ENCODE measurements around the gene IGSF22. TPM values are rescaled to one million over a fixed set of nuclear protein-coding genes. Genes with fewer than 3 reads are reported as not detected.

Gene IGSF22
- total RNA-seq, 1 experiment from 2014 or later: 0.52 TPM

DNA sequence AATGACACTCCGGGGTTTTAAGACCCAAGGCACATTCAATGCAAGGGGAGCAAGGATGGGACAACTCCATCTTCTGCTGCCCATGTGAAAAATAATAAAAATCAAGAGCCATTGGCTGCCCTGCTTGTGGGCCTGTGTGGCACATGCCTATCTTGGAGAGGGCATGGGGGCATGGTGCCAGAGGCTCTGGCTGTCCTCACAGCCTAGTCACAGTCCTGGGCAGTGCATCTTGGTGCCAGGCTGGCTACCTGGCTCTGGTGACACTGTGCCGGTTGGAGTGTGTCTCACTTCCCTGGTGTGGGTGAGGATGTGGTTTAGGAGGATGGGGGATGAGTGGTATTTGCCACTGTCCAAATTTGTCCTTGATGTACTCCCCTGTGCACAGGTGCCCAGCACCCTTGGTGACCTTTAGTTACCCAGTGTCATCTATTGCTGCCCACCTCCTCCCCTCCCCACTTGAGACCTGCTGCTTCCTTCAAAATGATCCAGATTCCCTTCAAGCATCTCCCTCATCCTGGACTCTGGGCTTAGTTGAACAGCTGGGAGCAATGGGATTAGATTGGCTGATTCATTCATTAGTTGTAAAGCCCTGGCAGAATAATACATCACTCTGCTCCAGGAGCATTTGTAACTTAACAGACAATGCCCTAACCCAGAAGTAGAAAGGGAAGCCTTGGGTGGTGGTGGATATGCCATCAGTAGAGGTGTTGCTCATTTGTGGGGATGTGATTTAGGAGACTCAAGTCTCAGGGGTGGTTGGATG, 22.8 kb downstream of the IGSF22 start:
- POLR2A ChIA-PET: no interaction called here
- H3K27ac Mint-ChIP-seq: no peak overlapping the region
- peaks cover 78% of the 10 kb centered on the region for H3K27me3 Mint-ChIP-seq (ENCODE audit: low read depth)
- TF ChIP-seq, protein P1, sequence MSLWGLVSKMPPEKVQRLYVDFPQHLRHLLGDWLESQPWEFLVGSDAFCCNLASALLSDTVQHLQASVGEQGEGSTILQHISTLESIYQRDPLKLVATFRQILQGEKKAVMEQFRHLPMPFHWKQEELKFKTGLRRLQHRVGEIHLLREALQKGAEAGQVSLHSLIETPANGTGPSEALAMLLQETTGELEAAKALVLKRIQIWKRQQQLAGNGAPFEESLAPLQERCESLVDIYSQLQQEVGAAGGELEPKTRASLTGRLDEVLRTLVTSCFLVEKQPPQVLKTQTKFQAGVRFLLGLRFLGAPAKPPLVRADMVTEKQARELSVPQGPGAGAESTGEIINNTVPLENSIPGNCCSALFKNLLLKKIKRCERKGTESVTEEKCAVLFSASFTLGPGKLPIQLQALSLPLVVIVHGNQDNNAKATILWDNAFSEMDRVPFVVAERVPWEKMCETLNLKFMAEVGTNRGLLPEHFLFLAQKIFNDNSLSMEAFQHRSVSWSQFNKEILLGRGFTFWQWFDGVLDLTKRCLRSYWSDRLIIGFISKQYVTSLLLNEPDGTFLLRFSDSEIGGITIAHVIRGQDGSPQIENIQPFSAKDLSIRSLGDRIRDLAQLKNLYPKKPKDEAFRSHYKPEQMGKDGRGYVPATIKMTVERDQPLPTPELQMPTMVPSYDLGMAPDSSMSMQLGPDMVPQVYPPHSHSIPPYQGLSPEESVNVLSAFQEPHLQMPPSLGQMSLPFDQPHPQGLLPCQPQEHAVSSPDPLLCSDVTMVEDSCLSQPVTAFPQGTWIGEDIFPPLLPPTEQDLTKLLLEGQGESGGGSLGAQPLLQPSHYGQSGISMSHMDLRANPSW (CRISPR knock-in tag; conservative IDR thresholded peaks at IDR 0.05; ENCODE audit: low read depth): no peak
- TF ChIP-seq OVOL2 (CRISPR knock-in tag; IDR thresholded peaks at IDR 0.05; ENCODE audit: borderline replicate concordance) (no peak), HMGA2 (CRISPR knock-in tag; IDR thresholded peaks at IDR 0.05) (no peak), ZNF671 (CRISPR knock-in tag; IDR thresholded peaks at IDR 0.05) (no peak), ZNF138 (CRISPR knock-in tag; conservative IDR thresholded peaks at IDR 0.05) (no peak), MYBL2 (CRISPR knock-in tag; IDR thresholded peaks at IDR 0.05) (no peak), IRF2 (CRISPR knock-in tag; IDR thresholded peaks at IDR 0.05; ENCODE audit: borderline replicate concordance, low read depth) (no peak)
- TF ChIP-seq, protein P2, sequence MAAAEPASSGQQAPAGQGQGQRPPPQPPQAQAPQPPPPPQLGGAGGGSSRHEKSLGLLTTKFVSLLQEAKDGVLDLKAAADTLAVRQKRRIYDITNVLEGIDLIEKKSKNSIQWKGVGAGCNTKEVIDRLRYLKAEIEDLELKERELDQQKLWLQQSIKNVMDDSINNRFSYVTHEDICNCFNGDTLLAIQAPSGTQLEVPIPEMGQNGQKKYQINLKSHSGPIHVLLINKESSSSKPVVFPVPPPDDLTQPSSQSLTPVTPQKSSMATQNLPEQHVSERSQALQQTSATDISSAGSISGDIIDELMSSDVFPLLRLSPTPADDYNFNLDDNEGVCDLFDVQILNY (CRISPR knock-in tag; IDR thresholded peaks at IDR 0.05): no peak
- TF ChIP-seq, protein P3, sequence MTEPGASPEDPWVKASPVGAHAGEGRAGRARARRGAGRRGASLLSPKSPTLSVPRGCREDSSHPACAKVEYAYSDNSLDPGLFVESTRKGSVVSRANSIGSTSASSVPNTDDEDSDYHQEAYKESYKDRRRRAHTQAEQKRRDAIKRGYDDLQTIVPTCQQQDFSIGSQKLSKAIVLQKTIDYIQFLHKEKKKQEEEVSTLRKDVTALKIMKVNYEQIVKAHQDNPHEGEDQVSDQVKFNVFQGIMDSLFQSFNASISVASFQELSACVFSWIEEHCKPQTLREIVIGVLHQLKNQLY (CRISPR knock-in tag; IDR thresholded peaks at IDR 0.05): no peak
- TF ChIP-seq, protein P4, sequence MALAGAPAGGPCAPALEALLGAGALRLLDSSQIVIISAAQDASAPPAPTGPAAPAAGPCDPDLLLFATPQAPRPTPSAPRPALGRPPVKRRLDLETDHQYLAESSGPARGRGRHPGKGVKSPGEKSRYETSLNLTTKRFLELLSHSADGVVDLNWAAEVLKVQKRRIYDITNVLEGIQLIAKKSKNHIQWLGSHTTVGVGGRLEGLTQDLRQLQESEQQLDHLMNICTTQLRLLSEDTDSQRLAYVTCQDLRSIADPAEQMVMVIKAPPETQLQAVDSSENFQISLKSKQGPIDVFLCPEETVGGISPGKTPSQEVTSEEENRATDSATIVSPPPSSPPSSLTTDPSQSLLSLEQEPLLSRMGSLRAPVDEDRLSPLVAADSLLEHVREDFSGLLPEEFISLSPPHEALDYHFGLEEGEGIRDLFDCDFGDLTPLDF (CRISPR knock-in tag; IDR thresholded peaks at IDR 0.05): no peak
- TF ChIP-seq, protein P5, sequence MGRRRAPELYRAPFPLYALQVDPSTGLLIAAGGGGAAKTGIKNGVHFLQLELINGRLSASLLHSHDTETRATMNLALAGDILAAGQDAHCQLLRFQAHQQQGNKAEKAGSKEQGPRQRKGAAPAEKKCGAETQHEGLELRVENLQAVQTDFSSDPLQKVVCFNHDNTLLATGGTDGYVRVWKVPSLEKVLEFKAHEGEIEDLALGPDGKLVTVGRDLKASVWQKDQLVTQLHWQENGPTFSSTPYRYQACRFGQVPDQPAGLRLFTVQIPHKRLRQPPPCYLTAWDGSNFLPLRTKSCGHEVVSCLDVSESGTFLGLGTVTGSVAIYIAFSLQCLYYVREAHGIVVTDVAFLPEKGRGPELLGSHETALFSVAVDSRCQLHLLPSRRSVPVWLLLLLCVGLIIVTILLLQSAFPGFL (CRISPR knock-in tag; IDR thresholded peaks at IDR 0.05; ENCODE audit: borderline replicate concordance): no peak
- TF ChIP-seq, protein P6, sequence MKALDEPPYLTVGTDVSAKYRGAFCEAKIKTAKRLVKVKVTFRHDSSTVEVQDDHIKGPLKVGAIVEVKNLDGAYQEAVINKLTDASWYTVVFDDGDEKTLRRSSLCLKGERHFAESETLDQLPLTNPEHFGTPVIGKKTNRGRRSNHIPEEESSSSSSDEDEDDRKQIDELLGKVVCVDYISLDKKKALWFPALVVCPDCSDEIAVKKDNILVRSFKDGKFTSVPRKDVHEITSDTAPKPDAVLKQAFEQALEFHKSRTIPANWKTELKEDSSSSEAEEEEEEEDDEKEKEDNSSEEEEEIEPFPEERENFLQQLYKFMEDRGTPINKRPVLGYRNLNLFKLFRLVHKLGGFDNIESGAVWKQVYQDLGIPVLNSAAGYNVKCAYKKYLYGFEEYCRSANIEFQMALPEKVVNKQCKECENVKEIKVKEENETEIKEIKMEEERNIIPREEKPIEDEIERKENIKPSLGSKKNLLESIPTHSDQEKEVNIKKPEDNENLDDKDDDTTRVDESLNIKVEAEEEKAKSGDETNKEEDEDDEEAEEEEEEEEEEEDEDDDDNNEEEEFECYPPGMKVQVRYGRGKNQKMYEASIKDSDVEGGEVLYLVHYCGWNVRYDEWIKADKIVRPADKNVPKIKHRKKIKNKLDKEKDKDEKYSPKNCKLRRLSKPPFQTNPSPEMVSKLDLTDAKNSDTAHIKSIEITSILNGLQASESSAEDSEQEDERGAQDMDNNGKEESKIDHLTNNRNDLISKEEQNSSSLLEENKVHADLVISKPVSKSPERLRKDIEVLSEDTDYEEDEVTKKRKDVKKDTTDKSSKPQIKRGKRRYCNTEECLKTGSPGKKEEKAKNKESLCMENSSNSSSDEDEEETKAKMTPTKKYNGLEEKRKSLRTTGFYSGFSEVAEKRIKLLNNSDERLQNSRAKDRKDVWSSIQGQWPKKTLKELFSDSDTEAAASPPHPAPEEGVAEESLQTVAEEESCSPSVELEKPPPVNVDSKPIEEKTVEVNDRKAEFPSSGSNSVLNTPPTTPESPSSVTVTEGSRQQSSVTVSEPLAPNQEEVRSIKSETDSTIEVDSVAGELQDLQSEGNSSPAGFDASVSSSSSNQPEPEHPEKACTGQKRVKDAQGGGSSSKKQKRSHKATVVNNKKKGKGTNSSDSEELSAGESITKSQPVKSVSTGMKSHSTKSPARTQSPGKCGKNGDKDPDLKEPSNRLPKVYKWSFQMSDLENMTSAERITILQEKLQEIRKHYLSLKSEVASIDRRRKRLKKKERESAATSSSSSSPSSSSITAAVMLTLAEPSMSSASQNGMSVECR (CRISPR knock-in tag; IDR thresholded peaks at IDR 0.05; ENCODE audit: borderline replicate concordance): no peak
- TF ChIP-seq, protein P7, sequence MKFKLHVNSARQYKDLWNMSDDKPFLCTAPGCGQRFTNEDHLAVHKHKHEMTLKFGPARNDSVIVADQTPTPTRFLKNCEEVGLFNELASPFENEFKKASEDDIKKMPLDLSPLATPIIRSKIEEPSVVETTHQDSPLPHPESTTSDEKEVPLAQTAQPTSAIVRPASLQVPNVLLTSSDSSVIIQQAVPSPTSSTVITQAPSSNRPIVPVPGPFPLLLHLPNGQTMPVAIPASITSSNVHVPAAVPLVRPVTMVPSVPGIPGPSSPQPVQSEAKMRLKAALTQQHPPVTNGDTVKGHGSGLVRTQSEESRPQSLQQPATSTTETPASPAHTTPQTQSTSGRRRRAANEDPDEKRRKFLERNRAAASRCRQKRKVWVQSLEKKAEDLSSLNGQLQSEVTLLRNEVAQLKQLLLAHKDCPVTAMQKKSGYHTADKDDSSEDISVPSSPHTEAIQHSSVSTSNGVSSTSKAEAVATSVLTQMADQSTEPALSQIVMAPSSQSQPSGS (CRISPR knock-in tag; IDR thresholded peaks at IDR 0.05; ENCODE audit: borderline replicate concordance, low read depth): no peak
- TF ChIP-seq, protein P8, sequence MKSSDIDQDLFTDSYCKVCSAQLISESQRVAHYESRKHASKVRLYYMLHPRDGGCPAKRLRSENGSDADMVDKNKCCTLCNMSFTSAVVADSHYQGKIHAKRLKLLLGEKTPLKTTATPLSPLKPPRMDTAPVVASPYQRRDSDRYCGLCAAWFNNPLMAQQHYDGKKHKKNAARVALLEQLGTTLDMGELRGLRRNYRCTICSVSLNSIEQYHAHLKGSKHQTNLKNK (CRISPR knock-in tag; IDR thresholded peaks at IDR 0.05): no peak
- H3K4me3 Mint-ChIP-seq: no peak overlapping the region
- no peaks in the 10 kb centered on the region for H3K9me3 Mint-ChIP-seq
- ATAC-seq (no peak), DNase-seq (ENCODE audit: low spot score) (no peak)
- CTCF ChIA-PET: interaction anchor here (1.7 to 2.0 kb wide), 2 partner anchors 19 kb away, joined by 6 to 10 read pairs; no protein-coding TSS in a partner anchor
- H3K36me3 Mint-ChIP-seq: no peaks in the 10 kb centered on the region
- H3K4me1 Mint-ChIP-seq: peaks cover 17% of the 10 kb centered on the region
